Lung (tissue), 12 donors: ENCODE measurements around the gene PRPF19. TPM values are rescaled to one million over a fixed set of nuclear protein-coding genes. Genes with fewer than 3 reads are reported as not detected.

Experiments used
- ATAC-seq: fragments of 200-7000 bp; cut with Tn5 transposase; one replicate; pipeline ENCODE4 v1.9.1; 2020; ENCODE audit warnings: moderate number of reproducible peaks; ENCODE audit not compliant: insufficient read depth, low FRiP score
- DNase-seq, 3 donors: peaks; one replicate each; pipeline ENCODE4 v3.0.0-alpha.2; 2013 to 2017
- H3K27ac ChIP-seq, 2 donors: one replicate each; pipeline ENCODE4 v1.5.1; 2013; ENCODE audit warnings: mild to moderate bottlenecking in 2 of 2, moderate library complexity in 2 of 2, control low read depth in 1 of 2, inconsistent platforms in 1 of 2, low read depth in 1 of 2, low read length in 1 of 2
- H3K27me3 ChIP-seq, 3 donors: one replicate each; pipeline ENCODE4 v1.5.1; 2013; ENCODE audit warnings: low read length in 2 of 3; ENCODE audit not compliant: control insufficient read depth in 3 of 3, insufficient read depth in 3 of 3
- H3K36me3 ChIP-seq, 4 donors: one replicate each; pipeline ENCODE4 v1.5.1; 2013; ENCODE audit warnings: low read length in 4 of 4, mild to moderate bottlenecking in 1 of 4, moderate library complexity in 1 of 4; ENCODE audit not compliant: control insufficient read depth in 4 of 4, insufficient read depth in 4 of 4
- H3K4me1 ChIP-seq, 5 donors: one replicate each; pipeline ENCODE4 v1.5.1; 2013; ENCODE audit warnings: low read length in 5 of 5, mild to moderate bottlenecking in 2 of 5, moderate library complexity in 1 of 5; ENCODE audit not compliant: control insufficient read depth in 5 of 5, insufficient read depth in 5 of 5
- H3K4me3 ChIP-seq: one replicate; pipeline ENCODE4 v1.5.1; 2013; ENCODE audit warnings: mild to moderate bottlenecking, control low read depth, moderate library complexity
- H3K9ac ChIP-seq, 2 donors: one replicate each; pipeline ENCODE4 v1.5.1; 2013; ENCODE audit warnings: low read length in 2 of 2, control low read depth in 1 of 2; ENCODE audit not compliant: insufficient read depth in 1 of 2
- H3K9me3 ChIP-seq, 4 donors: one replicate each; pipeline ENCODE4 v1.5.1; 2013; ENCODE audit warnings: low read length in 3 of 4, mild to moderate bottlenecking in 1 of 4, moderate library complexity in 1 of 4; ENCODE audit not compliant: control insufficient read depth in 4 of 4, insufficient read depth in 3 of 4
- CTCF ChIP-seq: IDR thresholded peaks from 2 replicates; pipeline ENCODE4 v1.5.1; 2012; ENCODE audit warnings: mild to moderate bottlenecking; ENCODE audit errors: control extremely low read depth, extremely low read depth
- WGBS, 2 donors: extraction: QIAGEN DNeasy Blood & Tissue Kit; methylation state at CpG; one replicate each; pipeline ENCODE4 v1.1.7; 2013; 5-methylcytosine and 5-hydroxymethylcytosine counted together
- polyA plus RNA-seq, 2 donors: library from polyadenylated mRNA; stranded (reverse); fragments of 200-250 nt; gene quantifications; one replicate each; pipeline ENCODE4 v1.2.1, GENCODE V29; 2013
- total RNA-seq, 2 donors: library from RNA; depleted of rRNA in 1 of 2; stranded (reverse); fragments of >200 nt in 1 of 2; gene quantifications; one replicate each; pipeline ENCODE4 v1.2.1, GENCODE V29; 2014 to 2021
- donor health status: control.
- donor health status: control.
- donor health status: Bipolar disorder and iron deficiency.
- donor health status: healthy.
- donor health status: DM: yes; HTN: yes; CAD: no.

Gene PRPF19
- total and polyA plus RNA-seq, 4 donors = 49.0 to 79.0 (median 65.2) TPM

DNA sequence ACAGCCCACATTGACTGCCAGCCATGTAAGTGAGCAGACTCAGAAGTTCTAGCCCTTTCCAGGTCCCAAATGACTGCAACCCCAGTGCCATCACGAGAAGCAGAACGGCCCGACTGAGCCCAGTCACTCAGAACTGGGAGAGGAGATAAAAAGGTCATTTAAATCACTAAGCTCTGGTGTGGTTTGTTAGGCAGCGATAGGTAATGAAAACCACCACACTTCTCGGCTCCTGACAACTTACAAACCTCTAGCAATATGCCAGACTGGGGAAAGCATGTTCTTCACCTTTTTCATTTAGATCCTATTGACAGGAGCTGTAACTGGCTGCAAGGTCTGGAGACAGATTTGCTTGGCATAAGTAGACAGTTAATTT is 38.9 kb upstream of the PRPF19 start:
- ATAC-seq = no peak
- Histone ChIP-seq H3K4me3 (no peak overlapping the region), H3K27ac (no peak overlapping the region), H3K9me3 (no peaks in the 10 kb centered on the region), H3K9ac (no peak overlapping the region), H3K4me1 (peaks cover 0 to 12% (median 6%) of the 10 kb centered on the region in 5 donors), H3K36me3 (peaks cover 0 to 34% (median 7%) of the 10 kb centered on the region in 4 donors), H3K27me3 (peaks cover 0 to 3% (median 0%) of the 10 kb centered on the region in 3 donors)
- no peak for TF ChIP-seq CTCF
- 88 to 95% methylated on average over 5 of the region's 5 CpGs for WGBS, 2 donors
- DNase-seq = no peak

DNA sequence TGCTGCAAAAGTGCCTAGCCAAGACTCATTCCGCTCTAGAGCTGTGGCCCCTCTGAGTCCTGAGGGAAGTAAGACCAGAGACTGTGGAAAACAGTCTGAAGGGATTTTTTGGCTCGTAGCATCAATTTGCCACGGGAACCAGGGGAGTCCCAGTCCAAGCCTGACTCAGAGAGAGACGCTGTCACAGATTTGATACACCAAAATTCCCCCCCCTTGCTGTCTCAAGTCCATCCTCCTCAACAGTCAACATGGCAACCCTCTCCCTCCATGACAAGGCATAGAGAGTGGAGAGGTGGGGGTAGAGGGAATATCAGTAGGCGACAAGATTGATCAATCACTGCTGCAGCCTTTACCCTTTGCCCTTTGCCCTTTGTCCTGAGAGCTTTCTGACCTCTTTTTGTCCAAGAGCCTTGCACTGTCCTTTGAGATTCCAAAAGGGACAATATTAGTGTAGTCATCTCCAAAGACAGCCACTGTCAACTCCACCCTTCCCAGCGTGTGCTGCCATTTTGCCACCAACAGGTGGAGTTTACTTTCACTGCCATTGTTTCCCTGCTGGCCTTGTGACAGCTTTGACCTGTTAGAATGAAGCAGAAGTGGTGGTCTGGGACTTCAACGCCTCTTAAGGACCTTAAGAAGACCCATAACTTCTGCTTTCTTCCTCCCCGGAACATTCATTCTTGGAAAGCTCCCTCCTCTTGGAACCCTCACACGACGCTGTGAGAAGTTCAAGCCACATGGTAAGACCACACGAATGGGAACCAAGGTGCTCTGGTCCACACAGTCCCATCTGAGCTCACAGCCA is 38.3 kb upstream of the PRPF19 start:
- ATAC-seq (peak; percentile 17), DNase-seq (no peak)
- H3K4me1 ChIP-seq = peaks cover 0 to 18% (median 6%) of the 10 kb centered on the region in 5 donors
- H3K4me3 ChIP-seq = no peak overlapping the region
- peaks cover 0 to 34% (median 7%) of the 10 kb centered on the region in 4 donors for H3K36me3 ChIP-seq
- no peak overlapping the region for H3K27ac ChIP-seq
- WGBS, 2 donors = 74 to 79% methylated on average over 11 of the region's 11 CpGs
- no peaks in the 10 kb centered on the region for H3K9me3 ChIP-seq
- no peak for TF ChIP-seq CTCF
- H3K9ac ChIP-seq = no peak overlapping the region
- H3K27me3 ChIP-seq = no peaks in the 10 kb centered on the region

GRCh38 chr11:60942970-60943565 is 36.7 kb upstream of the PRPF19 start:
- 54 to 59% methylated on average over 9 of the region's 9 CpGs for WGBS, 2 donors
- no peaks in the 10 kb centered on the region for H3K27me3 ChIP-seq
- H3K4me3 ChIP-seq = no peak overlapping the region
- DNase-seq (peak; percentile 62 to 84 (median 62)), ATAC-seq (peak; percentile 42)
- H3K36me3 ChIP-seq = peaks cover 0 to 39% (median 7%) of the 10 kb centered on the region in 4 donors
- peaks cover 0 to 24% (median 6%) of the 10 kb centered on the region in 5 donors for H3K4me1 ChIP-seq
- no peaks in the 10 kb centered on the region for H3K9me3 ChIP-seq
- no peak overlapping the region for H3K9ac ChIP-seq
- H3K27ac ChIP-seq = peak overlapping the region in 1 of 2 donors; percentile 34
- TF ChIP-seq CTCF = no peak
